Measurements from ENCODE around the gene WEE1. TPM values are rescaled to one million over a fixed set of nuclear protein-coding genes. Genes with fewer than 3 reads are reported as not detected.

Gene WEE1
- total RNA-seq, 4 donors from 2014 or later, result 14.4 to 40.4 (median 26.2) TPM

- no peak for TF ChIP-seq CTCF (IDR thresholded peaks at IDR 0.05)
- TF ChIP-seq POLR2A (IDR thresholded peaks at IDR 0.05), result no peak
- DNase-seq, result no peak
- H3K4me3 ChIP-seq, result no peak overlapping the region
- H3K36me3 ChIP-seq, result peaks cover 0 to 9% (median 0%) of the 10 kb centered on the region in 3 donors
- H3K9me3 ChIP-seq, result no peaks in the 10 kb centered on the region
- no peaks in the 10 kb centered on the region for H3K27me3 ChIP-seq
- no peaks in the 10 kb centered on the region for H3K4me1 ChIP-seq
- H3K27ac ChIP-seq, result no peak overlapping the region
Observed at GRCh38 chr11:9594267-9595046, 21.0 kb downstream of the WEE1 start.

GRCh38 chr11:9596926-9597464 lies 23.5 kb downstream of the WEE1 start:
- Histone ChIP-seq H3K4me3 (no peak overlapping the region), H3K27me3 (no peaks in the 10 kb centered on the region), H3K9me3 (no peaks in the 10 kb centered on the region), H3K36me3 (no peaks in the 10 kb centered on the region), H3K27ac (no peak overlapping the region), H3K4me1 (peaks cover 0 to 8% (median 1%) of the 10 kb centered on the region in 4 donors)
- DNase-seq, result no peak
- TF ChIP-seq POLR2A (IDR thresholded peaks at IDR 0.05), result no peak
- TF ChIP-seq CTCF (IDR thresholded peaks at IDR 0.05), result no peak

GRCh38 chr11:9600166-9600565 lies 26.7 kb downstream of the WEE1 start:
- DNase-seq, result no peak
- H3K4me3 ChIP-seq, result no peak overlapping the region
- H3K27ac ChIP-seq, result peak overlapping the region in 1 of 4 donors; percentile 80
- no peaks in the 10 kb centered on the region for H3K36me3 ChIP-seq
- no peaks in the 10 kb centered on the region for H3K9me3 ChIP-seq
- H3K4me1 ChIP-seq, result peaks cover 0 to 12% (median 4%) of the 10 kb centered on the region in 4 donors
- TF ChIP-seq POLR2A (IDR thresholded peaks at IDR 0.05), result no peak
- TF ChIP-seq CTCF (IDR thresholded peaks at IDR 0.05), result no peak
- H3K27me3 ChIP-seq, result no peaks in the 10 kb centered on the region

GRCh38 chr11:9600644-9601036 lies 27.2 kb downstream of the WEE1 start:
- no peaks in the 10 kb centered on the region for H3K27me3 ChIP-seq
- H3K36me3 ChIP-seq, result no peaks in the 10 kb centered on the region
- DNase-seq, result peak in 1 of 3 donors; percentile 25
- H3K4me3 ChIP-seq, result peak overlapping the region in 1 of 4 donors; percentile 27
- peaks cover 0 to 12% (median 4%) of the 10 kb centered on the region in 4 donors for H3K4me1 ChIP-seq
- no peaks in the 10 kb centered on the region for H3K9me3 ChIP-seq
- TF ChIP-seq POLR2A (IDR thresholded peaks at IDR 0.05), result no peak
- TF ChIP-seq CTCF (IDR thresholded peaks at IDR 0.05), result no peak
- H3K27ac ChIP-seq, result peak overlapping the region in 2 of 4 donors; percentile 20 to 80

GRCh38 chr11:9601037-9601875 lies 27.8 kb downstream of the WEE1 start:
- Histone ChIP-seq H3K27ac (peak overlapping the region; percentile 20 to 80 (median 52)), H3K4me3 (peak overlapping the region in 1 of 4 donors; percentile 27), H3K27me3 (no peaks in the 10 kb centered on the region), H3K9me3 (no peaks in the 10 kb centered on the region), H3K36me3 (no peaks in the 10 kb centered on the region), H3K4me1 (peaks cover 0 to 12% (median 4%) of the 10 kb centered on the region in 4 donors)
- DNase-seq, result peak in 2 of 3 donors; percentile 82 to 83
- TF ChIP-seq CTCF (IDR thresholded peaks at IDR 0.05), result no peak

All from Peyer's patch (tissue), 4 donors.